Keratinocyte (primary cell): Measurements from ENCODE around the gene KCNH6.
A peak's percentile ranks its signal among the peaks of the same experiment; 100 is the strongest.

Source experiments
- CTCF ChIP-seq, 3 experiments: IDR thresholded peaks in 1 of 3; conservative IDR thresholded peaks in 1 of 3; optimal IDR thresholded peaks in 1 of 3; 2 replicates in 2 of 3; 3 replicates in 1 of 3; pipeline versions ENCODE3 to v1.5.1; 2011; ENCODE audit warnings: low read length in 3 of 3, mild to moderate bottlenecking in 3 of 3, moderate library complexity in 2 of 3, control low read depth in 1 of 3, inconsistent platforms in 1 of 3; ENCODE audit not compliant: insufficient read depth in 2 of 3; ENCODE audit errors: extremely low read depth in 1 of 3
- EZH2 ChIP-seq: IDR thresholded peaks from one replicate; pipeline ENCODE4 v1.6.1; 2012; ENCODE audit warnings: inconsistent platforms, mild to moderate bottlenecking, low read length, moderate library complexity

GRCh38 chr17:63497708-63498483 is 25.3 kb upstream of the KCNH6 start:
- TF ChIP-seq CTCF (optimal IDR thresholded peaks at IDR 0.05 in 1 of 3, IDR thresholded peaks at IDR 0.05 in 1 of 3, conservative IDR thresholded peaks at IDR 0.05 in 1 of 3; ENCODE audit: extremely low read depth in 1 of 3, insufficient read depth in 2 of 3, low read length in 3 of 3): peak; percentile 5 to 52 (median 26)
- no peak for TF ChIP-seq EZH2
